GM23338 (cell line): ENCODE measurements around the gene CNTRL. TPM values are rescaled to one million over a fixed set of nuclear protein-coding genes. Genes with fewer than 3 reads are reported as not detected.

Experiments used
- ATAC-seq: fragments of 200-7000 bp; cut with Tn5 transposase; 3 replicates; pipeline ENCODE4 v1.9.1; 2020
- DNase-seq: peaks from one replicate; pipeline ENCODE4 v3.0.0-alpha.2; 2015; ENCODE audit warnings: low spot score
- H2AFZ ChIP-seq: fragments of 200-600 bp; sonication (generic); 2 replicates; pipeline ENCODE4 v1.8.0; 2016; ENCODE audit warnings: antibody characterized with exemption, mild to moderate bottlenecking, moderate library complexity
- H3F3A ChIP-seq: fragments of 200-600 bp; sonication (generic); replicated peaks from 2 replicates; pipeline ENCODE4 v1.8.0; 2017; ENCODE audit warnings: antibody characterized with exemption, mixed run types, low read depth
- H3K27ac ChIP-seq: fragments of 200-600 bp; sonication (generic); 2 replicates; pipeline ENCODE4 v1.6.1; 2016; ENCODE audit warnings: low read depth
- H3K27me3 ChIP-seq: fragments of 200-600 bp; sonication (generic); 2 replicates; pipeline ENCODE4 v1.8.0; 2016; ENCODE audit warnings: mild to moderate bottlenecking, mixed run types, moderate library complexity; ENCODE audit not compliant: insufficient read depth
- H3K36me3 ChIP-seq: fragments of 200-600 bp; sonication (generic); 2 replicates; pipeline ENCODE4 v1.8.0; 2016; ENCODE audit warnings: mild to moderate bottlenecking; ENCODE audit not compliant: insufficient read depth
- H3K4me1 ChIP-seq: fragments of 200-600 bp; sonication (generic); 2 replicates; pipeline ENCODE4 v1.8.0; 2016; ENCODE audit warnings: mild to moderate bottlenecking, moderate library complexity; ENCODE audit not compliant: insufficient read depth
- H3K4me2 ChIP-seq: fragments of 200-600 bp; sonication (generic); 2 replicates; pipeline ENCODE4 v1.7.1; 2017; ENCODE audit warnings: mixed run types
- H3K4me3 ChIP-seq: fragments of 200-600 bp; sonication (generic); 2 replicates; pipeline ENCODE4 v1.6.1; 2016; ENCODE audit warnings: mixed run types
- H3K79me2 ChIP-seq: fragments of 200-600 bp; sonication (generic); replicated peaks from 2 replicates; pipeline ENCODE4 v1.8.0; 2017; ENCODE audit warnings: mild to moderate bottlenecking; ENCODE audit not compliant: insufficient read depth
- H3K9me2 ChIP-seq: fragments of 200-600 bp; sonication (generic); 2 replicates; pipeline ENCODE4 v1.8.0; 2017; ENCODE audit not compliant: insufficient read depth
- H4K20me1 ChIP-seq: fragments of 200-600 bp; sonication (generic); replicated peaks from 2 replicates; pipeline ENCODE4 v1.8.0; 2017; ENCODE audit warnings: mild to moderate bottlenecking; ENCODE audit not compliant: insufficient read depth
- H3K27ac Mint-ChIP-seq: 2 replicates; pipeline ENCODE4 v1.8.0; 2020; ENCODE audit warnings: inconsistent platforms, mild to moderate bottlenecking, moderate library complexity, mixed read lengths
- H3K27me3 Mint-ChIP-seq: 3 replicates; pipeline ENCODE4 v1.8.0; 2022; ENCODE audit warnings: low read depth, mild to moderate bottlenecking, moderate library complexity, mixed read lengths, inconsistent platforms; ENCODE audit not compliant: insufficient read depth, poor library complexity
- H3K36me3 Mint-ChIP-seq: 3 replicates; pipeline ENCODE4 v1.8.0; 2021; ENCODE audit warnings: low read depth, mild to moderate bottlenecking, inconsistent platforms, moderate library complexity, mixed read lengths
- H3K4me1 Mint-ChIP-seq: 3 replicates; pipeline ENCODE4 v1.8.0; 2020; ENCODE audit warnings: mild to moderate bottlenecking, inconsistent platforms, mixed read lengths
- H3K4me3 Mint-ChIP-seq: 3 replicates; pipeline ENCODE4 v1.8.0; 2021; ENCODE audit warnings: moderate library complexity, mild to moderate bottlenecking, inconsistent platforms, mixed read lengths
- H3K9me3 Mint-ChIP-seq: 3 replicates; pipeline ENCODE4 v1.8.0; 2020; ENCODE audit warnings: moderate library complexity, mild to moderate bottlenecking, inconsistent platforms, mixed read lengths
- CREB1 ChIP-seq: fragments of 250-450 bp; sonication (Bioruptor Pico); IDR thresholded peaks from 2 replicates; pipeline ENCODE4 v1.5.0; 2020; ENCODE audit warnings: low read depth, mild to moderate bottlenecking, moderate library complexity
- CTCF ChIP-seq, 2 experiments: fragments of 200-600 bp in 1 of 2; sonication (generic) in 1 of 2; conservative IDR thresholded peaks; 2 replicates each; pipeline versions ENCODE4 v1.5.1 to v1.6.1; 2016 to 2017; ENCODE audit warnings: antibody characterized with exemption in 2 of 2, low read depth in 2 of 2, mild to moderate bottlenecking in 2 of 2, moderate library complexity in 1 of 2
- ETS1 ChIP-seq: IDR thresholded peaks from 2 replicates; pipeline ENCODE4 v1.6.1; 2016; ENCODE audit warnings: antibody characterized with exemption
- EZH2 ChIP-seq: fragments of 200-600 bp; sonication (generic); IDR thresholded peaks from one replicate; pipeline ENCODE4 v1.8.0; 2017; ENCODE audit warnings: antibody characterized with exemption, mild to moderate bottlenecking, low read depth; ENCODE audit not compliant: unreplicated experiment
- EZH2phosphoT487 ChIP-seq: fragments of 200-600 bp; sonication (generic); IDR thresholded peaks from one replicate; pipeline ENCODE4 v1.8.1; 2018; ENCODE audit warnings: antibody characterized with exemption; ENCODE audit not compliant: unreplicated experiment
- JUNB ChIP-seq: IDR thresholded peaks from one replicate; pipeline ENCODE4 v1.6.1; 2016; ENCODE audit warnings: antibody characterized with exemption; ENCODE audit not compliant: unreplicated experiment
- NANOG ChIP-seq: IDR thresholded peaks from 2 replicates; pipeline ENCODE4 v1.6.1; 2016; ENCODE audit warnings: antibody characterized with exemption, borderline replicate concordance
- POLR2AphosphoS5 ChIP-seq: IDR thresholded peaks from 2 replicates; pipeline ENCODE4 v1.6.1; 2016; ENCODE audit warnings: antibody characterized with exemption, low read depth
- STAT1 ChIP-seq: IDR thresholded peaks from one replicate; pipeline ENCODE4 v1.6.1; 2016; ENCODE audit warnings: antibody characterized with exemption; ENCODE audit not compliant: unreplicated experiment
- ZNF114 ChIP-seq: fragments of 250-450 bp; sonication (Bioruptor Pico); IDR thresholded peaks from 2 replicates; pipeline ENCODE4 v1.5.0; 2020; ENCODE audit warnings: mild to moderate bottlenecking, moderate library complexity
- ZNF331 ChIP-seq: fragments of 250-450 bp; sonication (Bioruptor Pico); IDR thresholded peaks from 2 replicates; pipeline ENCODE4 v1.5.0; 2020; ENCODE audit warnings: low read depth, mild to moderate bottlenecking, moderate library complexity
- polyA plus RNA-seq: library from polyadenylated mRNA; unstranded; fragments of >200 nt; fragmentation: Nextera tagmentation; extraction: Ambion mirVana; gene quantifications from 2 replicates; pipeline ENCODE4 v1.2.1, GENCODE V29; 2016
- total RNA-seq: library from RNA; depleted of rRNA; stranded (reverse); fragments of >200 nt; shearing (Covaris generic); gene quantifications from 2 replicates; pipeline ENCODE4 v1.2.3, GENCODE V29; 2014
- TF ChIP-seq, protein P1 (sequence below): IDR thresholded peaks from one replicate; pipeline ENCODE4 v1.6.1; 2018; ENCODE audit warnings: antibody characterized with exemption; ENCODE audit not compliant: unreplicated experiment
- TF ChIP-seq, protein P2 (sequence below): fragments of 250-450 bp; sonication (Bioruptor Pico); IDR thresholded peaks from 2 replicates; pipeline ENCODE4 v1.5.0; 2020; ENCODE audit warnings: mild to moderate bottlenecking, moderate library complexity

The CNTRL gene
- total and polyA plus RNA-seq, 2 experiments from 2014 or later = 9.2 to 11.7 TPM

- H3K4me3 ChIP-seq = no peak overlapping the region
- no peak overlapping the region for H2AFZ ChIP-seq
- H3K27me3 ChIP-seq = no peaks in the 10 kb centered on the region
- ATAC-seq (no peak), DNase-seq (no peak)
- H4K20me1 ChIP-seq = no peaks in the 10 kb centered on the region
- Mint-ChIP-seq H3K36me3 (no peaks in the 10 kb centered on the region), H3K4me1 (peaks cover 5% of the 10 kb centered on the region; the same call in 2 of the 3 replicates), H3K27me3 (peaks cover 4% of the 10 kb centered on the region), H3K9me3 (no peaks in the 10 kb centered on the region), H3K27ac (no peak overlapping the region), H3K4me3 (no peak overlapping the region)
- no peak overlapping the region for H3K4me2 ChIP-seq
- H3K36me3 ChIP-seq = no peaks in the 10 kb centered on the region
- TF ChIP-seq, protein P1, sequence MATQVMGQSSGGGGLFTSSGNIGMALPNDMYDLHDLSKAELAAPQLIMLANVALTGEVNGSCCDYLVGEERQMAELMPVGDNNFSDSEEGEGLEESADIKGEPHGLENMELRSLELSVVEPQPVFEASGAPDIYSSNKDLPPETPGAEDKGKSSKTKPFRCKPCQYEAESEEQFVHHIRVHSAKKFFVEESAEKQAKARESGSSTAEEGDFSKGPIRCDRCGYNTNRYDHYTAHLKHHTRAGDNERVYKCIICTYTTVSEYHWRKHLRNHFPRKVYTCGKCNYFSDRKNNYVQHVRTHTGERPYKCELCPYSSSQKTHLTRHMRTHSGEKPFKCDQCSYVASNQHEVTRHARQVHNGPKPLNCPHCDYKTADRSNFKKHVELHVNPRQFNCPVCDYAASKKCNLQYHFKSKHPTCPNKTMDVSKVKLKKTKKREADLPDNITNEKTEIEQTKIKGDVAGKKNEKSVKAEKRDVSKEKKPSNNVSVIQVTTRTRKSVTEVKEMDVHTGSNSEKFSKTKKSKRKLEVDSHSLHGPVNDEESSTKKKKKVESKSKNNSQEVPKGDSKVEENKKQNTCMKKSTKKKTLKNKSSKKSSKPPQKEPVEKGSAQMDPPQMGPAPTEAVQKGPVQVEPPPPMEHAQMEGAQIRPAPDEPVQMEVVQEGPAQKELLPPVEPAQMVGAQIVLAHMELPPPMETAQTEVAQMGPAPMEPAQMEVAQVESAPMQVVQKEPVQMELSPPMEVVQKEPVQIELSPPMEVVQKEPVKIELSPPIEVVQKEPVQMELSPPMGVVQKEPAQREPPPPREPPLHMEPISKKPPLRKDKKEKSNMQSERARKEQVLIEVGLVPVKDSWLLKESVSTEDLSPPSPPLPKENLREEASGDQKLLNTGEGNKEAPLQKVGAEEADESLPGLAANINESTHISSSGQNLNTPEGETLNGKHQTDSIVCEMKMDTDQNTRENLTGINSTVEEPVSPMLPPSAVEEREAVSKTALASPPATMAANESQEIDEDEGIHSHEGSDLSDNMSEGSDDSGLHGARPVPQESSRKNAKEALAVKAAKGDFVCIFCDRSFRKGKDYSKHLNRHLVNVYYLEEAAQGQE = no peak
- TF ChIP-seq, protein P2, sequence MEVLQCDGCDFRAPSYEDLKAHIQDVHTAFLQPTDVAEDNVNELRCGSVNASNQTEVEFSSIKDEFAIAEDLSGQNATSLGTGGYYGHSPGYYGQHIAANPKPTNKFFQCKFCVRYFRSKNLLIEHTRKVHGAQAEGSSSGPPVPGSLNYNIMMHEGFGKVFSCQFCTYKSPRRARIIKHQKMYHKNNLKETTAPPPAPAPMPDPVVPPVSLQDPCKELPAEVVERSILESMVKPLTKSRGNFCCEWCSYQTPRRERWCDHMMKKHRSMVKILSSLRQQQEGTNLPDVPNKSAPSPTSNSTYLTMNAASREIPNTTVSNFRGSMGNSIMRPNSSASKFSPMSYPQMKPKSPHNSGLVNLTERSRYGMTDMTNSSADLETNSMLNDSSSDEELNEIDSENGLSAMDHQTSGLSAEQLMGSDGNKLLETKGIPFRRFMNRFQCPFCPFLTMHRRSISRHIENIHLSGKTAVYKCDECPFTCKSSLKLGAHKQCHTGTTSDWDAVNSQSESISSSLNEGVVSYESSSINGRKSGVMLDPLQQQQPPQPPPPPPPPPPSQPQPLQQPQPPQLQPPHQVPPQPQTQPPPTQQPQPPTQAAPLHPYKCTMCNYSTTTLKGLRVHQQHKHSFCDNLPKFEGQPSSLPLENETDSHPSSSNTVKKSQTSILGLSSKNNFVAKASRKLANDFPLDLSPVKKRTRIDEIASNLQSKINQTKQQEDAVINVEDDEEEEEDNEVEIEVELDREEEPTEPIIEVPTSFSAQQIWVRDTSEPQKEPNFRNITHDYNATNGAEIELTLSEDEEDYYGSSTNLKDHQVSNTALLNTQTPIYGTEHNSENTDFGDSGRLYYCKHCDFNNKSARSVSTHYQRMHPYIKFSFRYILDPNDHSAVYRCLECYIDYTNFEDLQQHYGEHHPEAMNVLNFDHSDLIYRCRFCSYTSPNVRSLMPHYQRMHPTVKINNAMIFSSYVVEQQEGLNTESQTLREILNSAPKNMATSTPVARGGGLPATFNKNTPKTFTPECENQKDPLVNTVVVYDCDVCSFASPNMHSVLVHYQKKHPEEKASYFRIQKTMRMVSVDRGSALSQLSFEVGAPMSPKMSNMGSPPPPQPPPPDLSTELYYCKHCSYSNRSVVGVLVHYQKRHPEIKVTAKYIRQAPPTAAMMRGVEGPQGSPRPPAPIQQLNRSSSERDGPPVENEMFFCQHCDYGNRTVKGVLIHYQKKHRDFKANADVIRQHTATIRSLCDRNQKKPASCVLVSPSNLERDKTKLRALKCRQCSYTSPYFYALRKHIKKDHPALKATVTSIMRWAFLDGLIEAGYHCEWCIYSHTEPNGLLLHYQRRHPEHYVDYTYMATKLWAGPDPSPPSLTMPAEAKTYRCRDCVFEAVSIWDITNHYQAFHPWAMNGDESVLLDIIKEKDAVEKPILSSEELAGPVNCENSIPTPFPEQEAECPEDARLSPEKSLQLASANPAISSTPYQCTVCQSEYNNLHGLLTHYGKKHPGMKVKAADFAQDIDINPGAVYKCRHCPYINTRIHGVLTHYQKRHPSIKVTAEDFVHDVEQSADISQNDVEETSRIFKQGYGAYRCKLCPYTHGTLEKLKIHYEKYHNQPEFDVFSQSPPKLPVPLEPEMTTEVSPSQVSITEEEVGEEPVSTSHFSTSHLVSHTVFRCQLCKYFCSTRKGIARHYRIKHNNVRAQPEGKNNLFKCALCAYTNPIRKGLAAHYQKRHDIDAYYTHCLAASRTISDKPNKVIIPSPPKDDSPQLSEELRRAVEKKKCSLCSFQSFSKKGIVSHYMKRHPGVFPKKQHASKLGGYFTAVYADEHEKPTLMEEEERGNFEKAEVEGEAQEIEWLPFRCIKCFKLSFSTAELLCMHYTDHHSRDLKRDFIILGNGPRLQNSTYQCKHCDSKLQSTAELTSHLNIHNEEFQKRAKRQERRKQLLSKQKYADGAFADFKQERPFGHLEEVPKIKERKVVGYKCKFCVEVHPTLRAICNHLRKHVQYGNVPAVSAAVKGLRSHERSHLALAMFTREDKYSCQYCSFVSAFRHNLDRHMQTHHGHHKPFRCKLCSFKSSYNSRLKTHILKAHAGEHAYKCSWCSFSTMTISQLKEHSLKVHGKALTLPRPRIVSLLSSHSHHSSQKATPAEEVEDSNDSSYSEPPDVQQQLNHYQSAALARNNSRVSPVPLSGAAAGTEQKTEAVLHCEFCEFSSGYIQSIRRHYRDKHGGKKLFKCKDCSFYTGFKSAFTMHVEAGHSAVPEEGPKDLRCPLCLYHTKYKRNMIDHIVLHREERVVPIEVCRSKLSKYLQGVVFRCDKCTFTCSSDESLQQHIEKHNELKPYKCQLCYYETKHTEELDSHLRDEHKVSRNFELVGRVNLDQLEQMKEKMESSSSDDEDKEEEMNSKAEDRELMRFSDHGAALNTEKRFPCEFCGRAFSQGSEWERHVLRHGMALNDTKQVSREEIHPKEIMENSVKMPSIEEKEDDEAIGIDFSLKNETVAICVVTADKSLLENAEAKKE = no peak
- TF ChIP-seq STAT1 = no peak
- TF ChIP-seq ETS1 = no peak
- no peak for TF ChIP-seq CTCF (conservative IDR thresholded peaks at IDR 0.05; ENCODE audit: low read depth in 2 of 2)
- TF ChIP-seq NANOG = no peak
- no peak for TF ChIP-seq POLR2AphosphoS5
- TF ChIP-seq EZH2 = no peak
- no peak for TF ChIP-seq ZNF331 (CRISPR knock-in tag)
- no peak for TF ChIP-seq CREB1
- no peak for TF ChIP-seq ZNF114
- TF ChIP-seq JUNB = no peak
- TF ChIP-seq EZH2phosphoT487 = no peak
- H3K79me2 ChIP-seq = no peaks in the 10 kb centered on the region
- H3F3A ChIP-seq = no peaks in the 10 kb centered on the region
- no peak overlapping the region for H3K27ac ChIP-seq
- H3K9me2 ChIP-seq = no peaks in the 10 kb centered on the region
- no peaks in the 10 kb centered on the region for H3K4me1 ChIP-seq
These were observed 16.9 kb upstream of the CNTRL start for GRCh38 chr9:121057821-121058220.
